Thyroid gland (tissue), 4 donors: ENCODE results near the gene GRB10. TPM values are rescaled to one million over a fixed set of nuclear protein-coding genes. Genes with fewer than 3 reads are reported as not detected.

Experiments used
- DNase-seq, 2 donors: peaks; one replicate each; pipeline ENCODE4 v3.0.0-alpha.2; 2019
- H3K27ac ChIP-seq, 3 donors: fragments of 200-600 bp; sonication (generic); 1 replicate in 2 of 3; 2 replicates in 1 of 3; pipeline ENCODE4 v1.5.1; 2016 to 2019; ENCODE audit warnings: mild to moderate bottlenecking in 1 of 3, moderate library complexity in 1 of 3
- H3K27me3 ChIP-seq: fragments of 200-600 bp; sonication (generic); one replicate; pipeline ENCODE4 v1.5.1; 2019
- H3K36me3 ChIP-seq, 2 donors: fragments of 200-600 bp; sonication (generic); one replicate each; pipeline ENCODE4 v1.5.1; 2016 to 2019
- H3K4me1 ChIP-seq, 2 donors: fragments of 200-600 bp; sonication (generic); one replicate each; pipeline ENCODE4 v1.5.1; 2017 to 2019
- H3K4me3 ChIP-seq, 3 donors: fragments of 200-600 bp; sonication (generic); replicated peaks in 1 of 3; 1 replicate in 2 of 3; 2 replicates in 1 of 3; pipeline ENCODE4 v1.5.1; 2016; ENCODE audit warnings: mild to moderate bottlenecking in 1 of 3
- H3K9me3 ChIP-seq: fragments of 200-600 bp; sonication (generic); one replicate; pipeline ENCODE4 v1.5.1; 2017
- CTCF ChIP-seq, 6 experiments: fragments of 200-600 bp in 3 of 6; fragments of 450-650 bp in 3 of 6; sonication (generic) in 3 of 6; IDR thresholded peaks; one replicate each; pipeline ENCODE4 v1.5.1; 2016 to 2019; ENCODE audit warnings: antibody characterized with exemption in 6 of 6, mild to moderate bottlenecking in 2 of 6, inconsistent platforms in 1 of 6, moderate library complexity in 1 of 6
- POLR2A ChIP-seq, 2 donors: fragments of 450-650 bp; IDR thresholded peaks; one replicate each; pipeline ENCODE4 v1.6.1; 2017; ENCODE audit warnings: antibody characterized with exemption in 2 of 2, mild to moderate bottlenecking in 2 of 2, moderate library complexity in 1 of 2
- WGBS, 2 donors: methylation state at CpG; one replicate each; pipeline ENCODE4 v1.1.5; 2017; 5-methylcytosine and 5-hydroxymethylcytosine counted together
- intact Hi-C: fragments of 100-400 bp; cut with DNase I; formaldehyde crosslinking; loops from one replicate; pipeline ENCODE4 v1.15.1; 2023
- total RNA-seq, 4 donors: library from RNA; depleted of rRNA; stranded (reverse); fragments of >200 nt; gene quantifications; one replicate each; pipeline ENCODE4 v1.2.3, GENCODE V29; 2016

GRB10 gene
- total RNA-seq, 4 donors from 2014 or later = 21.3 to 99.2 (median 39.6) TPM

GRCh38 chr7:50733552-50733951 is 49.1 kb downstream of the GRB10 start:
- Histone ChIP-seq H3K4me1 (peaks cover 0 to 9% of the 10 kb centered on the region in 2 donors), H3K36me3 (no peaks in the 10 kb centered on the region), H3K27ac (no peak overlapping the region), H3K4me3 (no peak overlapping the region), H3K9me3 (no peaks in the 10 kb centered on the region), H3K27me3 (no peaks in the 10 kb centered on the region)
- intact Hi-C loops = no loop called here
- DNase-seq = no peak
- TF ChIP-seq CTCF (IDR thresholded peaks at IDR 0.05) (no peak), POLR2A (IDR thresholded peaks at IDR 0.05) (no peak)
- 76 to 77% methylated on average over 5 of the region's 5 CpGs for WGBS, 2 donors

- WGBS, 2 donors = 90 to 91% methylated on average over 21 of the region's 21 CpGs
- Histone ChIP-seq H3K36me3 (no peaks in the 10 kb centered on the region), H3K27me3 (no peaks in the 10 kb centered on the region), H3K4me1 (peaks cover 0 to 9% of the 10 kb centered on the region in 2 donors), H3K9me3 (no peaks in the 10 kb centered on the region), H3K27ac (no peak overlapping the region), H3K4me3 (no peak overlapping the region)
- intact Hi-C loops = no loop called here
- DNase-seq = no peak
- no peak for TF ChIP-seq POLR2A (IDR thresholded peaks at IDR 0.05)
- TF ChIP-seq CTCF (IDR thresholded peaks at IDR 0.05) = no peak
Observed at GRCh38 chr7:50731703-50732582, 50.8 kb downstream of the GRB10 start.

GRCh38 chr7:50730446-50731400 is 52.0 kb downstream of the GRB10 start:
- Histone ChIP-seq H3K27ac (peak overlapping the region in 1 of 3 donors; percentile 34), H3K4me1 (peaks cover 0 to 9% of the 10 kb centered on the region in 2 donors), H3K36me3 (no peaks in the 10 kb centered on the region), H3K9me3 (no peaks in the 10 kb centered on the region), H3K4me3 (no peak overlapping the region), H3K27me3 (no peaks in the 10 kb centered on the region)
- no peak for TF ChIP-seq POLR2A (IDR thresholded peaks at IDR 0.05)
- TF ChIP-seq CTCF (IDR thresholded peaks at IDR 0.05) = no peak
- intact Hi-C loops = no loop called here
- 70 to 71% methylated on average over 12 of the region's 12 CpGs for WGBS, 2 donors
- DNase-seq = no peak

- DNase-seq = no peak
- TF ChIP-seq POLR2A (IDR thresholded peaks at IDR 0.05) = no peak
- TF ChIP-seq CTCF (IDR thresholded peaks at IDR 0.05) = no peak
- Histone ChIP-seq H3K9me3 (no peaks in the 10 kb centered on the region), H3K27me3 (no peaks in the 10 kb centered on the region), H3K36me3 (no peaks in the 10 kb centered on the region), H3K27ac (peak overlapping the region in 1 of 3 donors; percentile 42), H3K4me3 (no peak overlapping the region), H3K4me1 (peaks cover 0 to 9% of the 10 kb centered on the region in 2 donors)
- 76 to 83% methylated on average over 5 of the region's 5 CpGs for WGBS, 2 donors
- intact Hi-C loops = no loop called here
Observed at GRCh38 chr7:50729962-50730361, 52.7 kb downstream of the GRB10 start.
